HG03280 (cell line): ENCODE measurements around the gene PCSK7.
A peak's percentile ranks its signal among the peaks of the same experiment; 100 is the strongest.

ENCODE experiments used
- ATAC-seq: cut with Tn5 transposase; IDR thresholded peaks from one replicate; pipeline ENCODE4 v1.9.1; 2021; ENCODE audit warnings: mild to moderate bottlenecking, moderate library complexity; ENCODE audit not compliant: unreplicated experiment

The PCSK7 gene

GRCh38 chr11:117232092-117232878, 412 bp upstream of the PCSK7 start, which contains the start of gene RNF214:
RNF214 (plus strand) TSS chr11:117232671; CDS start chr11:117234273, 1,602 bp downstream.
- peak; percentile 76 for ATAC-seq

GRCh38 chr11:117230999-117231841, 653 bp downstream of the PCSK7 start:
- ATAC-seq = no peak

GRCh38 chr11:117230286-117230961, 1.4 kb downstream of the PCSK7 start:
- no peak for ATAC-seq

- no peak for ATAC-seq
Measured at GRCh38 chr11:117229931-117230285, 2.0 kb downstream of the PCSK7 start.

- no peak for ATAC-seq
Measured at GRCh38 chr11:117229411-117229810, 2.5 kb downstream of the PCSK7 start.

GRCh38 chr11:117228091-117228490, 3.8 kb downstream of the PCSK7 start:
- ATAC-seq = no peak

GRCh38 chr11:117226388-117227385, 5.2 kb downstream of the PCSK7 start:
- peak; percentile 48 for ATAC-seq

- no peak for ATAC-seq
Measured at GRCh38 chr11:117225553-117226170, 6.2 kb downstream of the PCSK7 start.

GRCh38 chr11:117223741-117224689, 7.9 kb downstream of the PCSK7 start:
- no peak for ATAC-seq

GRCh38 chr11:117222991-117223740, 8.7 kb downstream of the PCSK7 start:
- no peak for ATAC-seq

GRCh38 chr11:117221775-117222517, 9.9 kb downstream of the PCSK7 start:
- ATAC-seq = no peak

GRCh38 chr11:117220999-117221774, 10.7 kb downstream of the PCSK7 start:
- ATAC-seq = no peak

- ATAC-seq = no peak
Measured at GRCh38 chr11:117220568-117220967, 11.3 kb downstream of the PCSK7 start.

GRCh38 chr11:117219995-117220394, 11.9 kb downstream of the PCSK7 start:
- ATAC-seq = no peak

- ATAC-seq = no peak
Measured at GRCh38 chr11:117219455-117219854, 12.4 kb downstream of the PCSK7 start.

- ATAC-seq = no peak
Measured at GRCh38 chr11:117219001-117219400, 12.9 kb downstream of the PCSK7 start.
